ENCODE data around the gene SETBP1. TPM values are rescaled to one million over a fixed set of nuclear protein-coding genes. Genes with fewer than 3 reads are reported as not detected.

The SETBP1 gene
- total RNA-seq, 1 donor from 2014 or later, result 7.1 TPM

DNA sequence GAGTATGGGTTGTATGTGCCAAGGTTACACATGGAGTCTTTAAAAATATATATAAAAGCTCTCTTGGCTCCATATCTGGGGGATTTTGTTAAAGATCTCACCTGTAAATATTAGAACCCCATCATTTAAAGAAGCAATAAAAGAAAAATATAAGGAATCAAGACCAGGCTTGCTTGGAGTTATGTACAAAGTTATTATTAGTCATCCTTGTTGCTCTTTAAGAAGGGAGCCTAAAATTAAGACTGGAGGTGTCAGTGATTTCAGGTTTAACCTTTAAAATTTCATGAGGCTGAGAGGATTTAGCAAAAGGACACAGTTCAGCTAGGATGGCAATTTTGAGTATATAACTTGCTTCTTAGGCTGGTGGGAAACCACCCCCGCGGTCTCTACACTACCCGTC lies 181.4 kb downstream of the SETBP1 start:
- DNase-seq (ENCODE audit: missing footprints) (no peak), ATAC-seq (no peak)
- intact Hi-C loops (cut with DNase I), result no loop called here

DNA sequence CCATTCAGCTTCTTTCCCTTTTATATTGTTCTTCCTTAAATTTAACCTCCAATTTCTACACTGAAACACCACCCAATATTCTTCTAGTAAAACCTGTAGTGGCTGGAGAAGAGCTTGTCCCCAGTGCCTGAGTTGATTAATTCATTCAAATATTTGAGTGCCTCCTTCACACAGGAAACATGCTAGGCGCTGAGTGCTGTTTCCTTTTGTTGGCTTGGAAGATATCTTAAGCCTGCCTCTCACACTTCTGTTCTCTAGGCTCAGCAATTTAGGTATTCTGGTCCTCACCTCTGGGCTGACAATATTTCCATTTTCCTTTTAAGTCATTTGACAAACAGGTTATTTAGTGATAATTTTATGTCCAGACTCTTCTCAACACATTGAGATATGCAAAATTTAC lies 185.4 kb downstream of the SETBP1 start:
- DNase-seq (ENCODE audit: missing footprints) (no peak), ATAC-seq (no peak)
- intact Hi-C loops (cut with DNase I), result no loop called here

DNA sequence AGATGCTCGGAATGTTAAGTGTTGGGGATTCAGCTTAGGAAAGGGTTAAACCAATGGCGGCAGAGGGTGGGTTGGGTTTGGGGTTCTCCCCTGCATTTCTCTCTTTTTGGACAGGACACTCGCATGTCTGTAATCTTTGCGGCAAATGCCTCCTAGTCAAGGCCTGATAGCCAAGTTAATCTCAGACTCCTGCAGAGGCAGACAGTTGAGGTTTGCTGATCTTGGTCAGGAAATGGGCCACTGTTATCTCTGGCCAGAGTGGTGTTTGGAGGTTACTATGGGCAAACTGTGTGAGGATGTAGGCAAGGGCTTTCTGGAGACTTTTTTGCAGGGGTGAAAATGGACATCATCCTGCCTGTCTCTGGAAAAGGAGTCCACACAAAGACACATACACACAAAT lies 188.8 kb downstream of the SETBP1 start:
- no peak for DNase-seq (ENCODE audit: missing footprints)
- intact Hi-C loops (cut with DNase I), result no loop called here
- ATAC-seq, result no peak

DNA sequence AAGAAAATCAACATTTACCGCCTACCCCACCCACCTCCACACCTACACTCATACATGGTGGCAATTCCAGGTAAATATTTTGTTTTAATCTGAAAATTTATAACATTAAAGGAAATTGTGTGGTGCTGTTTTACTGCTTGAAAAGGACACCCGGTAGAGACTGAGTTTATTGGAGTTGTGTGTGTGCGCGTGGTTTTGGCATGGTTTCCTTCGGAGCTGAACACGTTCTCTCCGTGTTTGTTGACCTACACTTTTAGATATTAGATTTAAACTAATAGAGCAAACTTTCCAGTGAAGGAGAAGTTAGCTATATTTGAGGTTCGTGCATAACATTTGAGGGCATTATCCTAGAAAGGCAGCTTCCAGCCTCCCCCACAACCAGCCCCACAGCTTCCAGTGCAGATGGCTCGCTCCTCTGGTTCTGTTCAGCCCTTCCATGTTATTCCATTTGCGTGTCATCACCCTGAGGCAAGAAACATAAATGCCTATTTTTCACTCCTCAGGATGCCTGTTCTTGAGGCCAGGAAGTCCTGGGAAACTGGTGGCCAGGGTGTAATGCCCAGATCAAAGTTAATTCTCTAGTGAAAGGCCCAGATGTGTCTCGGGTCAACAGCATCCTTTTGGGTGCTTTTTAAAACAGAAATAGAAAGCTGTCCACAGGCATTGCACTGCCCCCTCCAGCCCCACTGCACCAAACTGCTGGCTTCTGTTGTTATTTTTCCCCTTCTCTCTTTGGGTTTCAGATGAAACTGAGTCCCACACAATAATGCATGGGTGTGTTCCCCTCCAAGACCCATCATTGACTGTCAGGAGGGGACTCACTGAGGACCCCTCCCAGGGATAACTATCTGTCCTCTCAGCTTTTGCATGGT lies 190.2 kb downstream of the SETBP1 start:
- ATAC-seq, result no peak
- intact Hi-C loops (cut with DNase I), result no loop called here
- no peak for DNase-seq (ENCODE audit: missing footprints)

DNA sequence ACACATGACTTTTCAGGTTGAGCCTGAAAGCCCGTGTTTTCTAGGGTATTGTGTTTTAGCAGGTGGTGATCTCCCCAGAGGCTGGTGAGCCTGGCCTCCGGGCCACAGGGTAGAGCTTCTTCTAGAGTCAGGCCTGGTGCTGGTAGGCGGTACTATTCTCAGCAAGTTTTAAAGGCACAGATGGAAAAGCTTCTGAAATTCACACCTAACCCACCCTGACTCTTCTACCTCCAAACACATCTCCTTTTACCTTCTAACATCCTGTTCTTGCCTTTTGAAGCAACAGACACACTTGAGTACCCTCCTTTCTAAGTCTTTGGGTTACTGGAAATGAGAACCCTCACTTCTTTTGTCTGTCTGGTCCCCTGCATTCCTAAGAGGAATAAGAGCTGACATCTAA lies 191.1 kb downstream of the SETBP1 start:
- DNase-seq (ENCODE audit: missing footprints), result no peak
- ATAC-seq, result no peak
- intact Hi-C loops (cut with DNase I), result no loop called here

DNA sequence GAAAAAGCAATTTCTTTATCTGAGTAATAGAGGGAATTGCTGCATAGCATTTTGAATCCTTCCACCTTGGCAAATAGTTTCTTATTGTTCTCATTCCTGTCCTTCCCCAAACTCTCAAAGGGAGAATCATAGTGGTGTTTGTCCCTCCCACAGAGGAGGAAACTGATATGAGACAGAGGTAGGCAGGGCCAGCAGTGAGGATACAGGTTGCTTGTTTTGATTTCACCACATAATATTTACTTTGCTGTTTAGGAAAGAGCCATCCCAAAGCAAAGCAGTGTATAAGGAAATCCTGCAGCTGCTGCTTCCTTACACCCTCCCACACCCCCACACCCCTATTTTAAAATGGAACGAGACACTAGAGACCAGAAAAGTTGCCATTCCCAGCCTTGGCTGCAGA lies 195.3 kb downstream of the SETBP1 start:
- no peak for DNase-seq (ENCODE audit: missing footprints)
- intact Hi-C loops (cut with DNase I), result no loop called here
- no peak for ATAC-seq

DNA sequence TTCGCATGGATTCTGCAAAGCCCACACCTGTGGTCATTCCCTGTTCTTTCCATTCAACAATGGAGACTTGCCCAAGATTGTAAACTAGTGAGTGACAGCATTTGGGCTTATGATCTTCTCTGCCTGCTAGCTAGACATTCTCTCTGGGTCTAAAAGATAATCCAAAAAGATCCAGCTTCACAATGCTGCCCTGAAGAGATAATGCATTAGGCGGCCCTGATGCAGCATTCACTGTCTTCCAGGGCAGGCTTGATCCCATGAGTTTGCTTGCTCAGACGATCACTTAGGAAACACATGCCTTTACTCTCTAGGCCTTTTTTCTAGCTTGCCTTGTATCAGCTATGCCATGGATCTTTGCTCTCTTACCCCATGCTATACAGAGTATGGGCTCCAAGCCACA lies 196.1 kb downstream of the SETBP1 start:
- no peak for ATAC-seq
- DNase-seq (ENCODE audit: missing footprints), result no peak
- intact Hi-C loops (cut with DNase I), result no loop called here

DNA sequence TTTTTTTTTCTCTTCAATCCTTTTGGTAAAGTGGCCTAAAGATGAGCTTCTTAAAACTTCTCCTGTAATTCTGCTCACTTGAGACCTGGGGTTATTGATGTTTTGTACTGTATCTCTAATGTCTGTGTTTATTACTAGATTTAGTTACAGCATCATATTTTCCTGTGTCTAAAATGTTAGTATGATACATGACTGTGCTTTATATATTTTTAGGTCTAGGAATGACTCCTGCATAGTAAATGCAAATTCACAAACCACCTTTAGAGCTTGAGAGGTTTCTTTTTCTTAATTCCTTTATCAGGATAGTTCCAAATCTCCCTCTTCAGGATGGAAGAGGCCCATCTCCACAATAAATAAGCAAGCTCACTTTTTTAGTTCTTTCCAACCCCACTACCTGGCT lies 197.6 kb downstream of the SETBP1 start:
- intact Hi-C loops (cut with DNase I), result no loop called here
- no peak for ATAC-seq
- no peak for DNase-seq (ENCODE audit: missing footprints)

DNA sequence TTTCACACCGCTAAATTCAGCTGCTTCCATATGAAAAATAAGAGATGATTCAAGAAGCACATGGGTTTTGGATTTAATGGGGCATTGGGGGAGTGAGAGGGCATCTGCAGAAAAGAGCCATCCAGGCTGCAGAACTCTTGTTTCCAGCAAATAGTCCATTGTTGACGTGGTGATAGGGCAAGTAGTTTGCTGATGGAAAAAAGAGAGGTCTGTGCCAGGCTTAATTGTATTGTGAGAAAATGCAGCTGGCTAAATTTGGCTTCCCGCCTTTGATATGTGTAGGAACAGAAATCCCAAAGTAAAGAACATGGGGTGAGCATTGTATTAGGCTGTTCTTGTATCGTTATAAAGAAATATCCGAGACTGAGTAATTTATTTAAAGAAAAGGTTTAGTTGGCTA lies 199.5 kb downstream of the SETBP1 start:
- intact Hi-C loops (cut with DNase I), result loop anchor here (5.0 kb wide), 1 partner anchor 183 kb away; no protein-coding TSS in a partner anchor
- ATAC-seq (no peak), DNase-seq (ENCODE audit: missing footprints) (no peak)

DNA sequence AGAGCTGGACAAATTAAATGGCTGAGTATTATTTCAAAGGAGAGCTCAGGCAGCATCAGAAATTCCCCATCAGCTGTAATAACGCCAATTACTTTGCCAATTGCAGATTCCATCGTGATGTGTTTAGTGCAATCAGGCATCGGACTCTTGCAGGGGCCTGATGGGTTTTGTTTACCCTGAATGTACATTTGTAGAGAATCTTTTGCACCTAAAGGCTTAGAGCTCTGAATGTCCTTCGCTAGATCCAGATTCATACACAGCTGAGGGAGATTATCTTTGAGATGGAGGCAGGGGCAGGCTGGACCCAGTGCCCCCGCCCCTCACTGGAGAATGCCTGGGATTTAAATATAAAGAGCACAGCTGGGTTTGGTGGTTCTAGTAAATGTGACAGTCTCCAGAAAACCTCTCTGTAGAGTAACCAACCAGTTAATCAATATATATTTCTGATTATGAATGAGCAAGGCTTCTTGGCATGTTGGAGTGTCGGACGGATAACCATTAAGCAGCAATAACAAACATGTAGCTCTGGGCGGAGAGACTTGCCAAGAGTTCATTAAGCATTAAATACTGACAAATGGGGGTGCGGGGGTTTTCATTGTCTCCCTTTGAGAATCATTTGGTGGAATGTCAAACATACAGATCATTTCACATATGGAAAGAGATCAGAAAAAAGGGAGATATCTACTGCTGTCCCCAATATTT lies 200.9 kb downstream of the SETBP1 start:
- DNase-seq (ENCODE audit: missing footprints) (no peak), ATAC-seq (no peak)
- intact Hi-C loops (cut with DNase I), result loop anchor here (5.0 kb wide), 1 partner anchor 184 kb away; no protein-coding TSS in a partner anchor

DNA sequence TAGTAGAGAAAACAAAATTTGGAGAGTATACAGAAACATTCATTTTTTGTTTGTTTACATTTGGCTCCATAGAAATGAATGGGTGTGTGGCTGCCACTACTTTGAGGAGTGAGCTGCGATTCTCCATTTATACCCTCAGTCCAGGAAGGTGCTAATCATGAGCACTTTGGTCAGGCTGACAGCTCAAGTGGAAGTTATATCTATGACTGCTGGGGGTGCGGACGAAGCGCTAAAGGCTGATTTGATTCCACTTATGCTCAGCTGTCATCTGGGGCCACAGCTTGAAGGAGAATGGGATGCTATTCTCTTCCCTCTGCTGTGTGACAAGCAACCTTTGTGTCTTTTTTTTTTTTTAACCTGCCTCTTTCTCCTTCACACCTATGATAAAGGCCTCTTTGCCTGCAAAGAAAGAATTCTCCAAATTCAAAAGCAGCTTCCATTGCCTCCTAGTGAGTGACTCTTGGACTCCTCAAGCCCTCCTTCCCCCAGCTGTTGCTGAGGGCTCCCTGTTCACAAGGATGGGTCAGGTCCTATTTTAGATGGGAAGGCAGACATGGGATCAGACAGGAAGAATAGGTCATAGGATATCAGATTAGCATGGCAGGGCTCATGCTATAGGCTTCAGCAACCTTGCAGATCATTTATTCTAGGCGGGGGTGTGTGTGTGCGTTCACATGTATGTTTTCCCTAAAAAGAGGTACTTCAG lies 201.6 kb downstream of the SETBP1 start:
- DNase-seq (ENCODE audit: missing footprints), result no peak
- ATAC-seq, result peak; percentile 94
- intact Hi-C loops (cut with DNase I), result loop anchor here (5.0 kb wide), 1 partner anchor 185 kb away; no protein-coding TSS in a partner anchor

DNA sequence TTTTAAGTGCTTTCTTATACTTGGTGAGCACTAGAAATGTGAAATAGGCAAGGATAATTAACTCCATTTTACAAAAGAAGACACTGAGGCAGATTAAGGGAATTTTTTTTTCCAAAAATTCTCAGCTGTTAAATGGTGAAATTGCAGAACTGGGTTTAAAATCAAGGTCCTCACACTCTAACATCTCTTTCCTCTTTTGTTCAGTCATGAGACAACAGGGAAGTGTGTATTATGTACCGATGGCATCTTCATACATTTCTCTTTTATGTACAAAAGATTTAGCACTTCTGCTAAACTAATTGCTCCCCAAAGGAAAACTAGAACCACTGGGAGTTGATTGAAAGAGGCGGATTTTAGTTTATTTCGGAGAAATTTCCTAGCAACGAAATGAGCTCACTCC lies 203.0 kb downstream of the SETBP1 start:
- ATAC-seq (no peak), DNase-seq (ENCODE audit: missing footprints) (no peak)
- intact Hi-C loops (cut with DNase I), result loop anchor here (5.0 kb wide), 1 partner anchor 186 kb away; no protein-coding TSS in a partner anchor

DNA sequence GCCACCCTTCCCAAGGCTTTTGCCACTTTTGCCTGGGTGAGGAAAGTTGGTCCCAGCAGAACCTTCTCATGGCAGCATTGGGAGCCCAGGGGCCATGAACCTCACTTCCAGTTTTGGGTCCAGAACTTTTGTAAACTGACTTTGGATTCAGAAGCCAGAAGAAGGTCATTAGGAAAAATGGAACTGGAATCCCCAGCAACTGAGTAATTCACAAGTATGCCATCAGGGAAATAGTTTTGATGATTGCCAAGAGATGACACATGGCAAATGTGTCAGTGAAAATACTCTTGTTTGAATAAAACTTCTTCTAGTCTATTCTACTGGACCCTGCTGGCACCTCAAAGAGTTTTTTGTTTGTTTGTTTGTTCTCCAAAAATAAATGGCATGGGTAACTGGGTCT lies 203.7 kb downstream of the SETBP1 start:
- intact Hi-C loops (cut with DNase I), result loop anchor here (5.0 kb wide), 1 partner anchor 187 kb away; no protein-coding TSS in a partner anchor

DNA sequence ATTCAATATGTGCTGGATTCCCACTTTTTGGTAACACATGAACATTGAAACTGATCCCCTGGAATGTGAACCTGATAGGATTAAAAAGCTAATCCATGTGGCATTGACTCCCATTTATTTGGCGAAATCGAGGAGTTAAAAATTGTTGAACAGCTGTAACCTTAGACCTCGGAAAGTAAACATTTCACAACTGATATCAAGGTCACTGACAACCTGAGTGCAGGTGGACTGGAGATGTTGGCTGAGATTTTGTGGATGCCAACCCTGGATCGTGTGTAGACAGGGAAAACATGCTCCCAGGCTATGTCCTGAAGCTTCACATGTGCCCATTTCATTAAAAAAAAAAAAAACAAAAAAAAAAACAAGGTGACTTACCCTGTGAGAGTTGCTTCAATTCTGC lies 204.8 kb downstream of the SETBP1 start:
- ATAC-seq, result no peak
- DNase-seq (ENCODE audit: missing footprints), result no peak
- intact Hi-C loops (cut with DNase I), result no loop called here

More for the DNA sequence above, 203.7 kb downstream of the SETBP1 start:
- no peak for DNase-seq (ENCODE audit: missing footprints)
- ATAC-seq, result no peak

DNA sequence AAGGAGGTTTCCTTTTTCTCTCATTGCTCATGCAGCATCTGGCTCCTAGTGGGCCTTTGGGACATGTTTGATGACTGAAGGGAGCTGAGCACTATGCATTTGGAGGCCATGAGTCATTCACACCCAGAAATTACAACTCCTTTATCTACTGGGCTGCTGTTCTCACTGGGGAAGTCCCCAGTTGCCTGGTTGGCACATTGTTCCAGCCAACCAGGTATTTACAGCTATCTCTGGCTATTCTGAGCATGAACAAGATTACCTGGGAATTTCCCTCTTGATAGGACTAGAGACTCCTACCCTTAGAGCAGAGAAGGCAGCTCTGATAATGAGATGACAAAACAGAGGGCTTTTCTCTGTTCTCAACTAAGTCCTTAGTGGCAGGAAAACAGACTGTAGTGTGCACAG lies 206.5 kb downstream of the SETBP1 start:
- intact Hi-C loops (cut with DNase I), result no loop called here
- DNase-seq (ENCODE audit: missing footprints), result no peak
- ATAC-seq, result peak; percentile 78

DNA sequence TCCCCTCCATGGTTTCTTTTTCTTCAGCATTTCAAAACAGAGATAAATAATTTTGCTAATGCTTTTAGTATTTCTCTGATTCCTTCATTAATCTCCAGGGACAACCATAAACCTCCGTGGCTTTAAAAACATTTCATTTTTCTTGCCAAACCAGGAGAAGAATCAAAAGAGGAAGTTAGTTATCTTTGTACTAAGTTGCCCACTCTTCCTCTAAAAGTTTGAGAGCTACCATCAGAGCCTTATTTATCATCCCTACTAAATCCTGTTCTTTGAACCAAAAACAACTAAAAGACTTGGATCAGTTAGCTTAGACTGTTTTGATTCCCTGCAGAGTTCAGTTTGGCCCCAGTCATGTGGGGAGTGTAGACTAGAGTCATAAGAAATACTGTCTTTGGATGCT lies 208.4 kb downstream of the SETBP1 start:
- intact Hi-C loops (cut with DNase I), result no loop called here
- no peak for ATAC-seq
- no peak for DNase-seq (ENCODE audit: missing footprints)

DNA sequence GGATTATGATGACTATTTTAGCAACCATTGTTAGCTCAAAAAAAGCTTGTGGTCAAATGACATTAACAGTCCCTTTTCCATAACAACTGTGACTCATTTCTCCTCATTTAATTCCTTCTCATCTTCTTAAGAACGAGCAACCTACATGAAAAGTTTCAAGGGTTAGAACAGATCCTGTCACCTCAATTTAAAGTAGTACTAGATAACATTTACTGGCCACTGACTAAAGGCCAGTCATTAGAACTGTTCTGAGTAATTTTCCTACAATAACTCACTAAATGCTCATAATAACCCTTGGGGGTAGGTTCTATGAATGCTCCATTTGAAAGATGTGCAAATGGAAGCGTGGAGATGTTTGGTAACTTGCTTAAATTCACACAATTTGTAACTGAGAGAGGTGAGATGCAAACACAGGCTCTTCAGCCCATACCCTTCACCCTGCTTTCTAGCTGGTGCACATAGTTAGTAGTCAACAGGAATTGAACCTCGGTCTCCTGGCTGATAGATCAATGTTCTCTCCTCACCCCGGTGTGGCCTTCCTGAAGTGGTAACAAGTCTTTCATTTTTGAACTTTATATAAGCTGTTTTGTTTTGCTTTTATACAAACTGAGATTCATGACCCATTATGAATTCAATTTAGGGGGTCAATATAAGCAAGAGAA lies 212.5 kb downstream of the SETBP1 start:
- ATAC-seq, result no peak

DNA sequence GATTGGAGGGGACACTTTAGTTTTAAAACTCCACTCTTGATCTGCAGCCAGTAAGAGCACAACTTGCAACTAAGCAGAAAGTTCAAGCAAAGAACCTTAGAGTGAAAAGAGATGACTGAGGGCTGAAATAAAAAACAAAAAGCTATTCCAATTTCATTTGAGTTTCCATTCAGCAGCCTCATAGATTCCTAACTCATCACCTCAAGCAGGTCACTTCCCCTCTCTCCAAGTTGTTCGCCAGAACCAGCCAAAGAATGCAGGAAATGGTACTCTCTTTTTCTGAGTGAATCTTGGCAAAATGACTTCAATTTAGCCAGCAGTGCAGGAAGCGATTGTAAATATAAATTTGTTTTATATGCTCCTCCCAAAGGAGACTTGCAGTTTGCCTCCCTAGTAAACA lies 213.3 kb downstream of the SETBP1 start:
- intact Hi-C loops (cut with DNase I), result loop anchor here (2.0 kb wide), 1 partner anchor 215 kb away; no protein-coding TSS in a partner anchor
- no peak for ATAC-seq
- no peak for DNase-seq (ENCODE audit: missing footprints)

More for the DNA sequence above, 212.5 kb downstream of the SETBP1 start:
- intact Hi-C loops (cut with DNase I), result no loop called here
- DNase-seq (ENCODE audit: missing footprints), result no peak

Data from Right ventricle myocardium inferior (tissue), 1 donor.